ENCODE results near the gene FOXS1.

DNA sequence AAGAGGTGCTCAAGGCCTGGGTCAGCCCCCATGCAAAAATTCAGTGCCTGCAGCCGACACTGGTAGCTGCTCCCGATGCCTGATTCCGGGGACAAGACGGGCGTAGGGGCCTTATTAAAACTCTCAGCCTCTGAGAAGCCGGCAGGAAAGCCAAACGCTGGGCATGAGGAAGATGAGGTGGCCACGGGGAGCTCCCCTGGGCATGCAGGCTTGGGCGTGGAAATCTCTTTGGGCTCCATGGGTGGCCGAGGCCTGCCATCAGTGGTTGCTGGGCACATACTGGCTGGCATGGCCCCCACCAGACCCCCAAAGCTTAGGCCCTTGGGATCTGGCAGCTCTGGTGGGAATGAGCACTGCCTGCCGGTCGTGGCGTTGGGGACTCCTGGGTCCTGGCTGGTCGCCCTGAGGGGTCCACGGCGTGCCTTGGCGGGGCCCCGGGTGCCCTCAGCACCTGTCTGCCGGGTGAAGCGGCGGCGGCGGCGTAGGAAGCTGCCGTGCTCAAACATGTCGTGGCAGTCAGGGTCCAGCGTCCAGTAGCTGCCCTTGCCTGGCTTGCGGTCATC, 586 bp downstream of the FOXS1 start:
- TF ChIP-seq, protein P1, sequence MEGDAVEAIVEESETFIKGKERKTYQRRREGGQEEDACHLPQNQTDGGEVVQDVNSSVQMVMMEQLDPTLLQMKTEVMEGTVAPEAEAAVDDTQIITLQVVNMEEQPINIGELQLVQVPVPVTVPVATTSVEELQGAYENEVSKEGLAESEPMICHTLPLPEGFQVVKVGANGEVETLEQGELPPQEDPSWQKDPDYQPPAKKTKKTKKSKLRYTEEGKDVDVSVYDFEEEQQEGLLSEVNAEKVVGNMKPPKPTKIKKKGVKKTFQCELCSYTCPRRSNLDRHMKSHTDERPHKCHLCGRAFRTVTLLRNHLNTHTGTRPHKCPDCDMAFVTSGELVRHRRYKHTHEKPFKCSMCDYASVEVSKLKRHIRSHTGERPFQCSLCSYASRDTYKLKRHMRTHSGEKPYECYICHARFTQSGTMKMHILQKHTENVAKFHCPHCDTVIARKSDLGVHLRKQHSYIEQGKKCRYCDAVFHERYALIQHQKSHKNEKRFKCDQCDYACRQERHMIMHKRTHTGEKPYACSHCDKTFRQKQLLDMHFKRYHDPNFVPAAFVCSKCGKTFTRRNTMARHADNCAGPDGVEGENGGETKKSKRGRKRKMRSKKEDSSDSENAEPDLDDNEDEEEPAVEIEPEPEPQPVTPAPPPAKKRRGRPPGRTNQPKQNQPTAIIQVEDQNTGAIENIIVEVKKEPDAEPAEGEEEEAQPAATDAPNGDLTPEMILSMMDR (IDR thresholded peaks at IDR 0.05) = no peak
- TF ChIP-seq POLR2A (IDR thresholded peaks at IDR 0.05) (no peak), EP300 (IDR thresholded peaks at IDR 0.05; ENCODE audit: low read depth) (no peak)
